Right lobe of liver (tissue), 6 donors: ENCODE results near the gene MUSK. TPM values are rescaled to one million over a fixed set of nuclear protein-coding genes. Genes with fewer than 3 reads are reported as not detected.

Source experiments
- ATAC-seq, 4 donors: fragments of 200-7000 bp; cut with Tn5 transposase; one replicate each; pipeline ENCODE4 v1.9.1; 2020; ENCODE audit warnings: mild to moderate bottlenecking in 4 of 4, moderate library complexity in 4 of 4
- DNase-seq, 3 donors: peaks; one replicate each; pipeline ENCODE4 v3.0.0-alpha.2; 2020
- H3K27ac ChIP-seq, 3 donors: fragments of 200-600 bp; one replicate each; pipeline ENCODE4 v1.8.0; 2022
- H3K27me3 ChIP-seq, 2 donors: fragments of 200-600 bp; one replicate each; pipeline ENCODE4 v1.8.0; 2022
- H3K36me3 ChIP-seq, 4 donors: fragments of 200-600 bp; sonication (generic) in 1 of 4; one replicate each; pipeline versions ENCODE4 v1.5.1 to v1.8.0; 2017 to 2022; ENCODE audit warnings: control low read depth in 1 of 4
- H3K4me1 ChIP-seq, 4 donors: fragments of 200-600 bp; sonication (generic) in 1 of 4; one replicate each; pipeline versions ENCODE4 v1.5.1 to v1.8.0; 2017 to 2022; ENCODE audit warnings: control low read depth in 1 of 4
- H3K4me3 ChIP-seq, 3 donors: fragments of 200-600 bp; one replicate each; pipeline ENCODE4 v1.8.0; 2022
- H3K9me3 ChIP-seq, 4 donors: fragments of 200-600 bp; sonication (generic) in 1 of 4; one replicate each; pipeline versions ENCODE4 v1.5.1 to v1.8.0; 2017 to 2022; ENCODE audit warnings: control low read depth in 1 of 4
- POLR2A ChIP-seq: fragments of 450-650 bp; IDR thresholded peaks from one replicate; pipeline ENCODE4 v1.6.1; 2017; ENCODE audit warnings: antibody characterized with exemption, mild to moderate bottlenecking
- WGBS: methylation state at CpG from one replicate; pipeline ENCODE4 v1.1.6; 2018; ENCODE audit warnings: low coverage, low lambda C conversion rate; ENCODE audit not compliant: insufficient coverage; ENCODE audit errors: missing lambda C conversion rate; 5-methylcytosine and 5-hydroxymethylcytosine counted together
- intact Hi-C, 2 donors: fragments of 100-400 bp; cut with DNase I; formaldehyde crosslinking; loops; one replicate each; pipeline versions ENCODE4 v1.11.2 to v1.14.1; 2022
- long read RNA-seq: library from polyadenylated mRNA; unstranded; transcript quantifications from one replicate; pipeline ENCODE4 v2.0.0, GENCODE V29; 2019
- total RNA-seq, 6 experiments: library from RNA; depleted of rRNA in 2 of 6; stranded (reverse); fragments of >200 nt in 2 of 6; fragmentation: NEBNext Ultra II Directional in 3 of 6; extraction: Animal tissue kit (Norgen Biotek cat#: 25700) in 3 of 6; gene quantifications; one replicate each; pipeline versions ENCODE4 v1.1.0 to v1.2.4, GENCODE V29; 2016 to 2023
- TF ChIP-seq, protein P1 (sequence below), 4 donors: fragments of 200-600 bp in 3 of 4; fragments of 450-650 bp in 1 of 4; IDR thresholded peaks; one replicate each; pipeline versions ENCODE4 v1.5.1 to v1.8.0; 2016 to 2022; ENCODE audit warnings: antibody characterized with exemption in 4 of 4, mild to moderate bottlenecking in 2 of 4
- donor health status: DM: no; HTN: yes; CAD: no.
- donor health status: DM: no; HTN: no; CAD: no.
- donor health status: DM: no; HTN: no; CAD: no.
- donor health status: DM: no; HTN: yes; CAD: no.
- donor health status: DM: no; HTN: yes; CAD: no.

The MUSK gene
- under 1 TPM in 4 of 6 experiments, not detected in 2; 0.06 to 0.12 (median 0.12) TPM for total RNA-seq
- long read RNA-seq, result 0 reads

- no peak within 1 kb of the TSS for H3K4me3 ChIP-seq
- DNase-seq (no peak), ATAC-seq (no peak)
- intact Hi-C loops, result no loop called here
- peaks cover 0 to 5% (median 0%) of the 10 kb centered on the region in 4 donors for H3K4me1 ChIP-seq
- no peaks in the 10 kb centered on the region for H3K9me3 ChIP-seq
- TF ChIP-seq POLR2A, result no peak
- TF ChIP-seq, protein P1, sequence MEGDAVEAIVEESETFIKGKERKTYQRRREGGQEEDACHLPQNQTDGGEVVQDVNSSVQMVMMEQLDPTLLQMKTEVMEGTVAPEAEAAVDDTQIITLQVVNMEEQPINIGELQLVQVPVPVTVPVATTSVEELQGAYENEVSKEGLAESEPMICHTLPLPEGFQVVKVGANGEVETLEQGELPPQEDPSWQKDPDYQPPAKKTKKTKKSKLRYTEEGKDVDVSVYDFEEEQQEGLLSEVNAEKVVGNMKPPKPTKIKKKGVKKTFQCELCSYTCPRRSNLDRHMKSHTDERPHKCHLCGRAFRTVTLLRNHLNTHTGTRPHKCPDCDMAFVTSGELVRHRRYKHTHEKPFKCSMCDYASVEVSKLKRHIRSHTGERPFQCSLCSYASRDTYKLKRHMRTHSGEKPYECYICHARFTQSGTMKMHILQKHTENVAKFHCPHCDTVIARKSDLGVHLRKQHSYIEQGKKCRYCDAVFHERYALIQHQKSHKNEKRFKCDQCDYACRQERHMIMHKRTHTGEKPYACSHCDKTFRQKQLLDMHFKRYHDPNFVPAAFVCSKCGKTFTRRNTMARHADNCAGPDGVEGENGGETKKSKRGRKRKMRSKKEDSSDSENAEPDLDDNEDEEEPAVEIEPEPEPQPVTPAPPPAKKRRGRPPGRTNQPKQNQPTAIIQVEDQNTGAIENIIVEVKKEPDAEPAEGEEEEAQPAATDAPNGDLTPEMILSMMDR (IDR thresholded peaks at IDR 0.05), result no peak
- H3K36me3 ChIP-seq, result no peaks in the 10 kb centered on the region
- no peaks in the 10 kb centered on the region for H3K27me3 ChIP-seq
- H3K27ac ChIP-seq, result no peak within 1 kb of the TSS
- 73% methylated on average over 6 of the region's 8 CpGs for WGBS
These were observed at the start of gene MUSK for GRCh38 chr9:110668570-110669167. Gene MUSK, plus strand, starts transcription at chr9:110668791. Its CDS starts 114 bp downstream, at chr9:110668905.

GRCh38 chr9:110619831-110620230 lies 48.8 kb upstream of the MUSK start:
- Histone ChIP-seq H3K4me1 (no peaks in the 10 kb centered on the region), H3K36me3 (no peaks in the 10 kb centered on the region), H3K27me3 (no peaks in the 10 kb centered on the region), H3K27ac (no peak overlapping the region), H3K4me3 (no peak overlapping the region), H3K9me3 (no peaks in the 10 kb centered on the region)
- TF ChIP-seq POLR2A, result no peak
- TF ChIP-seq, protein P1 (IDR thresholded peaks at IDR 0.05), result no peak
- intact Hi-C loops, result no loop called here
- ATAC-seq (no peak), DNase-seq (no peak)

GRCh38 chr9:110620726-110621125 lies 47.9 kb upstream of the MUSK start:
- no peaks in the 10 kb centered on the region for H3K36me3 ChIP-seq
- H3K9me3 ChIP-seq, result no peaks in the 10 kb centered on the region
- no peak overlapping the region for H3K27ac ChIP-seq
- H3K27me3 ChIP-seq, result no peaks in the 10 kb centered on the region
- H3K4me3 ChIP-seq, result no peak overlapping the region
- intact Hi-C loops, result no loop called here
- TF ChIP-seq POLR2A, result no peak
- TF ChIP-seq, protein P1 (IDR thresholded peaks at IDR 0.05), result no peak
- 30% methylated on average over 3 of the region's 3 CpGs for WGBS
- ATAC-seq (no peak), DNase-seq (no peak)
- no peaks in the 10 kb centered on the region for H3K4me1 ChIP-seq

GRCh38 chr9:110622368-110622767 lies 46.2 kb upstream of the MUSK start:
- intact Hi-C loops, result no loop called here
- H3K4me1 ChIP-seq, result no peaks in the 10 kb centered on the region
- H3K27me3 ChIP-seq, result no peaks in the 10 kb centered on the region
- H3K27ac ChIP-seq, result no peak overlapping the region
- H3K4me3 ChIP-seq, result no peak overlapping the region
- no peak for TF ChIP-seq POLR2A
- TF ChIP-seq, protein P1 (IDR thresholded peaks at IDR 0.05), result no peak
- 66% methylated on average over 2 of the region's 2 CpGs for WGBS
- H3K36me3 ChIP-seq, result no peaks in the 10 kb centered on the region
- ATAC-seq, result no peak
- no peak for DNase-seq
- no peaks in the 10 kb centered on the region for H3K9me3 ChIP-seq
